Neural cell (in vitro differentiated cells): ENCODE measurements around the gene ZNF534. TPM values are rescaled to one million over a fixed set of nuclear protein-coding genes. Genes with fewer than 3 reads are reported as not detected.
"Not testable (repeated sequence)": the region's sequence is repeated elsewhere in the genome, so short reads cannot be mapped to it uniquely, and the experiment has no call there.

ENCODE experiments used
- H2AFZ ChIP-seq: fragments of 200-600, 300-800 bp; sonication (generic), shearing (Covaris generic); 2 replicates; pipeline ENCODE4 v1.6.0; 2014; ENCODE audit warnings: low read depth, mild to moderate bottlenecking, antibody characterized with exemption, low read length, moderate library complexity
- H3F3A ChIP-seq: fragments of 200-600 bp; shearing (Covaris generic); 2 replicates; pipeline ENCODE4 v1.6.1; 2016; ENCODE audit warnings: mild to moderate bottlenecking, moderate library complexity, mixed read lengths, antibody characterized with exemption, low read length; ENCODE audit not compliant: insufficient read depth, poor library complexity, severe bottlenecking
- H3K27ac ChIP-seq: fragments of 200-600, 300-800 bp; sonication (generic), shearing (Covaris generic); 2 replicates; pipeline ENCODE4 v1.5.1; 2014; ENCODE audit warnings: mild to moderate bottlenecking, low read length, moderate library complexity
- H3K27me3 ChIP-seq: fragments of 300-800, 200-600 bp; sonication (generic), shearing (Covaris generic); 2 replicates; pipeline ENCODE4 v1.6.0; 2014; ENCODE audit warnings: mild to moderate bottlenecking, low read depth, low read length, moderate library complexity; ENCODE audit not compliant: insufficient read depth
- H3K36me3 ChIP-seq: fragments of 300-800, 200-600 bp; sonication (generic), shearing (Covaris generic); 2 replicates; pipeline ENCODE4 v1.5.1; 2014; ENCODE audit warnings: mild to moderate bottlenecking, antibody characterized with exemption, low read length, moderate library complexity; ENCODE audit not compliant: insufficient read depth
- H3K4me2 ChIP-seq: fragments of 300-800, 200-600 bp; sonication (generic), shearing (Covaris generic); 2 replicates; pipeline ENCODE4 v1.6.0; 2014; ENCODE audit warnings: mild to moderate bottlenecking, low read length
- H3K4me3 ChIP-seq: fragments of 300-800, 200-600 bp; sonication (generic), shearing (Covaris generic); 2 replicates; pipeline ENCODE4 v1.5.1; 2014; ENCODE audit warnings: mild to moderate bottlenecking, low read length, moderate library complexity
- H3K79me2 ChIP-seq: fragments of 200-600 bp; shearing (Covaris generic); replicated peaks from 2 replicates; pipeline ENCODE4 v1.6.0; 2014; ENCODE audit warnings: mild to moderate bottlenecking, low read length, moderate library complexity; ENCODE audit not compliant: insufficient read depth
- H3K9ac ChIP-seq: fragments of 300-800, 200-600 bp; sonication (generic), shearing (Covaris generic); 2 replicates; pipeline ENCODE4 v1.6.1; 2016; ENCODE audit warnings: mild to moderate bottlenecking, low read length, mixed read lengths
- H3K9me2 ChIP-seq: fragments of 200-600 bp; shearing (Covaris generic); 2 replicates; pipeline ENCODE4 v1.6.1; 2016; ENCODE audit warnings: mild to moderate bottlenecking, low read length, mixed read lengths; ENCODE audit not compliant: insufficient read depth
- H3K9me3 ChIP-seq: fragments of 200-600, 300-800 bp; sonication (generic), shearing (Covaris generic); 2 replicates; pipeline ENCODE4 v1.6.1; 2016; ENCODE audit warnings: mild to moderate bottlenecking, mixed run types, low read length, moderate library complexity, mixed read lengths
- H4K20me1 ChIP-seq: fragments of 200-600 bp; shearing (Covaris generic); 2 replicates; pipeline ENCODE4 v1.6.1; 2016; ENCODE audit warnings: mild to moderate bottlenecking, mixed run types; ENCODE audit not compliant: insufficient read depth
- EP300 ChIP-seq: fragments of 450-650 bp; conservative IDR thresholded peaks from 2 replicates; pipeline ENCODE4 v1.6.1; 2014; ENCODE audit warnings: antibody characterized with exemption, mild to moderate bottlenecking, moderate library complexity; ENCODE audit not compliant: poor library complexity, severe bottlenecking
- EZH2 ChIP-seq: fragments of 200-600, 300-800 bp; shearing (Covaris generic), sonication (generic); IDR thresholded peaks from 2 replicates; pipeline ENCODE4 v1.6.1; 2014; ENCODE audit warnings: antibody characterized with exemption, low read length, borderline replicate concordance, mild to moderate bottlenecking; ENCODE audit not compliant: insufficient read depth, poor library complexity, severe bottlenecking
- MXI1 ChIP-seq: fragments of 450-650 bp; conservative IDR thresholded peaks from 2 replicates; pipeline ENCODE4 v1.6.1; 2014; ENCODE audit warnings: antibody characterized with exemption, mild to moderate bottlenecking; ENCODE audit not compliant: poor library complexity, severe bottlenecking
- POLR2AphosphoS5 ChIP-seq: IDR thresholded peaks from 2 replicates; pipeline ENCODE4 v1.6.1; 2012
- RAD21 ChIP-seq: fragments of 450-650 bp; conservative IDR thresholded peaks from 2 replicates; pipeline ENCODE4 v1.6.1; 2014; ENCODE audit warnings: antibody characterized with exemption, mild to moderate bottlenecking, moderate library complexity
- SMC3 ChIP-seq: fragments of 450-650 bp; conservative IDR thresholded peaks from 2 replicates; pipeline ENCODE4 v1.6.1; 2014; ENCODE audit warnings: antibody characterized with exemption, mild to moderate bottlenecking, moderate library complexity; ENCODE audit not compliant: poor library complexity
- TAF1 ChIP-seq: IDR thresholded peaks from 2 replicates; pipeline ENCODE4 v1.6.1; 2012; ENCODE audit warnings: low read depth
- polyA plus RNA-seq: library from polyadenylated mRNA; depleted of rRNA; stranded (reverse); fragments of >200 nt; gene quantifications from 2 replicates; pipeline ENCODE4 v1.2.3, GENCODE V29; 2014
- TF ChIP-seq, protein P1 (sequence below): IDR thresholded peaks from 2 replicates; pipeline ENCODE4 v1.6.1; 2012; ENCODE audit warnings: borderline replicate concordance
- TF ChIP-seq, protein P2 (sequence below): fragments of 450-650 bp; IDR thresholded peaks from 2 replicates; pipeline ENCODE4 v1.5.1; 2014; ENCODE audit warnings: antibody characterized with exemption, mild to moderate bottlenecking, moderate library complexity; ENCODE audit not compliant: poor library complexity, severe bottlenecking

Gene ZNF534
- polyA plus RNA-seq, 1 donor from 2014 or later, result 1.1 TPM

DNA sequence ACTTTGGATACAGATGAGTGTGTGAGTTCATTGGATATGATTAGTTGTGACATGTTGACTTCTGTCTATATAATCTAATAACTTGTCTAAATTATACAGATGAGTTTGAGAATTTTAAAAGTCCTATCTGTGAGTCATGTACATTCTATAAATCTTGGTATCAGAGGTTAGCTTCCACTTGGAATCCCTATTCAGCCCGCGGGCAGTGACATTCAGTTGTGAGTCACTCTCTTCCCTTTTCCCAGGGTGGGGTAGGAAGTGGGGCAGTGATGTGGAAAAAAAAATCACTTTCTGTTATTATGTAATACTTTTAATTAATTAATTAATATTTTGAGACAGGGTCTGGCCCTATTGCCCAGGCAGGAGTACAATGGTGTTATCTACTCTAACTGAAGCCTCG is 65.6 kb downstream of the ZNF534 start:
- Histone ChIP-seq H3K9me3 (no peaks in the 10 kb centered on the region), H3K79me2 (no peaks in the 10 kb centered on the region), H3K36me3 (no peaks in the 10 kb centered on the region), H3K9ac (no peak overlapping the region), H3K4me3 (no peak overlapping the region), H3K9me2 (no peaks in the 10 kb centered on the region), H3F3A (no peaks in the 10 kb centered on the region), H3K27me3 (no peaks in the 10 kb centered on the region), H3K4me2 (no peak overlapping the region), H3K27ac (no peak overlapping the region), H4K20me1 (no peaks in the 10 kb centered on the region), H2AFZ (no peak overlapping the region)
- no peak for TF ChIP-seq EP300
- no peak for TF ChIP-seq EZH2
- TF ChIP-seq MXI1, result no peak
- TF ChIP-seq, protein P1, sequence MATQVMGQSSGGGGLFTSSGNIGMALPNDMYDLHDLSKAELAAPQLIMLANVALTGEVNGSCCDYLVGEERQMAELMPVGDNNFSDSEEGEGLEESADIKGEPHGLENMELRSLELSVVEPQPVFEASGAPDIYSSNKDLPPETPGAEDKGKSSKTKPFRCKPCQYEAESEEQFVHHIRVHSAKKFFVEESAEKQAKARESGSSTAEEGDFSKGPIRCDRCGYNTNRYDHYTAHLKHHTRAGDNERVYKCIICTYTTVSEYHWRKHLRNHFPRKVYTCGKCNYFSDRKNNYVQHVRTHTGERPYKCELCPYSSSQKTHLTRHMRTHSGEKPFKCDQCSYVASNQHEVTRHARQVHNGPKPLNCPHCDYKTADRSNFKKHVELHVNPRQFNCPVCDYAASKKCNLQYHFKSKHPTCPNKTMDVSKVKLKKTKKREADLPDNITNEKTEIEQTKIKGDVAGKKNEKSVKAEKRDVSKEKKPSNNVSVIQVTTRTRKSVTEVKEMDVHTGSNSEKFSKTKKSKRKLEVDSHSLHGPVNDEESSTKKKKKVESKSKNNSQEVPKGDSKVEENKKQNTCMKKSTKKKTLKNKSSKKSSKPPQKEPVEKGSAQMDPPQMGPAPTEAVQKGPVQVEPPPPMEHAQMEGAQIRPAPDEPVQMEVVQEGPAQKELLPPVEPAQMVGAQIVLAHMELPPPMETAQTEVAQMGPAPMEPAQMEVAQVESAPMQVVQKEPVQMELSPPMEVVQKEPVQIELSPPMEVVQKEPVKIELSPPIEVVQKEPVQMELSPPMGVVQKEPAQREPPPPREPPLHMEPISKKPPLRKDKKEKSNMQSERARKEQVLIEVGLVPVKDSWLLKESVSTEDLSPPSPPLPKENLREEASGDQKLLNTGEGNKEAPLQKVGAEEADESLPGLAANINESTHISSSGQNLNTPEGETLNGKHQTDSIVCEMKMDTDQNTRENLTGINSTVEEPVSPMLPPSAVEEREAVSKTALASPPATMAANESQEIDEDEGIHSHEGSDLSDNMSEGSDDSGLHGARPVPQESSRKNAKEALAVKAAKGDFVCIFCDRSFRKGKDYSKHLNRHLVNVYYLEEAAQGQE, result no peak
- no peak for TF ChIP-seq SMC3
- TF ChIP-seq, protein P2, sequence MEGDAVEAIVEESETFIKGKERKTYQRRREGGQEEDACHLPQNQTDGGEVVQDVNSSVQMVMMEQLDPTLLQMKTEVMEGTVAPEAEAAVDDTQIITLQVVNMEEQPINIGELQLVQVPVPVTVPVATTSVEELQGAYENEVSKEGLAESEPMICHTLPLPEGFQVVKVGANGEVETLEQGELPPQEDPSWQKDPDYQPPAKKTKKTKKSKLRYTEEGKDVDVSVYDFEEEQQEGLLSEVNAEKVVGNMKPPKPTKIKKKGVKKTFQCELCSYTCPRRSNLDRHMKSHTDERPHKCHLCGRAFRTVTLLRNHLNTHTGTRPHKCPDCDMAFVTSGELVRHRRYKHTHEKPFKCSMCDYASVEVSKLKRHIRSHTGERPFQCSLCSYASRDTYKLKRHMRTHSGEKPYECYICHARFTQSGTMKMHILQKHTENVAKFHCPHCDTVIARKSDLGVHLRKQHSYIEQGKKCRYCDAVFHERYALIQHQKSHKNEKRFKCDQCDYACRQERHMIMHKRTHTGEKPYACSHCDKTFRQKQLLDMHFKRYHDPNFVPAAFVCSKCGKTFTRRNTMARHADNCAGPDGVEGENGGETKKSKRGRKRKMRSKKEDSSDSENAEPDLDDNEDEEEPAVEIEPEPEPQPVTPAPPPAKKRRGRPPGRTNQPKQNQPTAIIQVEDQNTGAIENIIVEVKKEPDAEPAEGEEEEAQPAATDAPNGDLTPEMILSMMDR, result no peak
- no peak for TF ChIP-seq TAF1
- no peak for TF ChIP-seq POLR2AphosphoS5
- TF ChIP-seq RAD21, result no peak

DNA sequence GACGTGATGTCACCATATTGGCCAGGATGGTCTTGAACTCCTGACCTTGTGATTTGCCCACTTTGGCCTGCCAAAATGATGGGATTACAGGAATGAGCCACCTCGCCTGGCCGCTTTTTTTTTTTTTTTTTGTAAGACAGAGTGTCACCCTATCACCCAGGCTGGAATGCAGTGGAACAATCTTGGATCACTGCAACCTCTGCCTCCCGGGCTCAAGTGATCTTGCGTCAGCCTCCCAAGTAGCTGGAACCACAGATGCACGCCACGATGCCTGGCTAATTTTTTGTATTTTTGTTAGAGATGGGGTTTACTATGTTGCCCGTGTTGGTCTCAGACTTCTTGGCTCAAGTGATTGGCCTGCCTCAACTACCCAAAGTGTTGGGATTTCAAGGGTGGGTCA is 69.6 kb downstream of the ZNF534 start:
- Histone ChIP-seq H4K20me1 (no peaks in the 10 kb centered on the region), H3K4me3 (no peak overlapping the region), H3K9me2 (no peaks in the 10 kb centered on the region), H3F3A (no peaks in the 10 kb centered on the region), H3K27me3 (no peaks in the 10 kb centered on the region), H3K9me3 (no peaks in the 10 kb centered on the region), H2AFZ (no peak overlapping the region), H3K4me2 (no peak overlapping the region), H3K79me2 (no peaks in the 10 kb centered on the region), H3K36me3 (no peaks in the 10 kb centered on the region), H3K27ac (no peak overlapping the region), H3K9ac (no peak overlapping the region)
- no peak for TF ChIP-seq SMC3
- TF ChIP-seq EZH2, result no peak
- TF ChIP-seq, protein P2, result no peak
- no peak for TF ChIP-seq TAF1
- no peak for TF ChIP-seq RAD21
- TF ChIP-seq MXI1, result no peak
- TF ChIP-seq, protein P1, result no peak
- no peak for TF ChIP-seq POLR2AphosphoS5
- no peak for TF ChIP-seq EP300

DNA sequence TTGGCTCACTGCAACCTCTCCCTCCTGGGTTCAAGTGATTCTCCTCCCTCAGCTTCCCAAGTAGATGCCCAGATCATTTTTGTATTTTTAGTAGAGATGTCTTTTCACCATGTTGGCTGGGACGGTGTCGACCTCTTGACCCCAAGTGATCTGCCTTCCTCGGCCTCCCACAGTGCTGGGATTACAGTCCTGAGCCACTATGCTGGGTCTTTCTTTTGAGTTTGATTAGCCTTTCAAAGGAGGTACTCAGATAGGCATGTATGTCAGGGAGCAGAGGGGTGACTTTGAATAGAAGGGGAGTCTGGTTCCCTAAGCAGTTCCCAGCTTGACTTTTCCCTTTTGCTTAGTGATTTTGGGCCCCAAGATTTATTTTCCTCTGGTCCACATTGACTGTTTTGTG is 71.5 kb downstream of the ZNF534 start:
- not testable (repeated sequence) for H3K9ac ChIP-seq, H3K27ac ChIP-seq, H3K36me3 ChIP-seq, H4K20me1 ChIP-seq, H3F3A ChIP-seq, H3K4me2 ChIP-seq, H3K79me2 ChIP-seq, H3K4me3 ChIP-seq, H3K9me3 ChIP-seq, H3K27me3 ChIP-seq, H3K9me2 ChIP-seq, H2AFZ ChIP-seq
